C4-2B (cell line): ENCODE results near the gene ATP1A1.
A peak's percentile ranks its signal among the peaks of the same experiment; 100 is the strongest.

Source experiments
- H3K27ac ChIP-seq: fragments of 450-650 bp; 2 replicates; pipeline ENCODE4 v1.5.1; 2017
- CTCF ChIP-seq: fragments of 450-650 bp; conservative IDR thresholded peaks from 2 replicates; pipeline ENCODE4 v1.5.1; 2017; ENCODE audit warnings: mild to moderate bottlenecking
- ZFX ChIP-seq: fragments of 450-650 bp; IDR thresholded peaks from 2 replicates; pipeline ENCODE4 v1.6.1; 2017

ATP1A1 gene

GRCh38 chr1:116453906-116454305 is 80.9 kb downstream of the ATP1A1 start:
- no peak for TF ChIP-seq CTCF
- TF ChIP-seq ZFX: no peak
- peak overlapping the region; percentile 67 for H3K27ac ChIP-seq
